Stomach (tissue), 4 donors: ENCODE data around the gene CDH18.

Experiments used
- EP300 ChIP-seq: sonication (generic); formaldehyde crosslinking; IDR thresholded peaks from one replicate; pipeline ENCODE4 v1.6.1; 2017; ENCODE audit warnings: antibody characterized with exemption
- POLR2A ChIP-seq, 4 donors: fragments of 450-650 bp; IDR thresholded peaks; one replicate each; pipeline ENCODE4 v1.6.1; 2016; ENCODE audit warnings: antibody characterized with exemption in 4 of 4, control low read depth in 2 of 4, mild to moderate bottlenecking in 1 of 4, moderate library complexity in 1 of 4
- POLR2AphosphoS5 ChIP-seq, 3 donors: sonication (generic); formaldehyde crosslinking; IDR thresholded peaks; one replicate each; pipeline ENCODE4 v1.6.1; 2016; ENCODE audit warnings: antibody characterized with exemption in 3 of 3
- TF ChIP-seq, protein P1 (sequence below), 7 experiments: fragments of 450-650 bp in 4 of 7; fragments of 200-600 bp in 3 of 7; sonication (generic) in 3 of 7; IDR thresholded peaks; one replicate each; pipeline ENCODE4 v1.5.1; 2016 to 2019; ENCODE audit warnings: antibody characterized with exemption in 7 of 7, control low read depth in 2 of 7, mild to moderate bottlenecking in 1 of 7

DNA sequence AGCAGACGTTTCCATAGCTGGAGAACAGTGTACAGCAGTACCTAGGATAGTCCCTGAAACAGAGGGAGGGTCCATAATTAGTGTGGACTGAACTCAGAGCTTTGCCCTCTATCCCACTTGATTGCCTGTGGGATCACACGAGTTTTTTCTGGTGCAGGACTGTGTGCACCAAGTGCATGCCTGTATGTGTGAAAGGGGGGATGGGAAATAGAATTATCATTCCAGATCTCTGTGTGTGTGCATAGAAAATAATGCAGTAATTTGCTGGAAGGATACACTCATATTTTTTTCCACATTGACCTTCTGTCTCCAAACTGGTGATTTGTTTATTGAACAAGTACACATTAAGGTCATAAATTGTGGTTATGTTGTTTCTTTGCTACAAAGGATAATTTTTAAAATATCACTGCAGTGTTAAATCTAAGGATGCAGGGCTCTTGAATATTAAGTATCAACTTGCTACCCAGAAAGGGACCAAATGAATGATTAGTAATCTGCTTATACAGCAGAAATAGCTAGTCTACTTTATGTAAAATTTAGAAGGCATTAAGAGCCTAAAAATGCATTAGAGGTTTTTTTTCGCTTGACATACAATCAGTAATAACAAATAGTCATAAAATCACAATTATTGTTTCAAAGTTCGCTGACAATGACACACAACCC lies 292.9 kb downstream of the CDH18 start:
- TF ChIP-seq, protein P1, sequence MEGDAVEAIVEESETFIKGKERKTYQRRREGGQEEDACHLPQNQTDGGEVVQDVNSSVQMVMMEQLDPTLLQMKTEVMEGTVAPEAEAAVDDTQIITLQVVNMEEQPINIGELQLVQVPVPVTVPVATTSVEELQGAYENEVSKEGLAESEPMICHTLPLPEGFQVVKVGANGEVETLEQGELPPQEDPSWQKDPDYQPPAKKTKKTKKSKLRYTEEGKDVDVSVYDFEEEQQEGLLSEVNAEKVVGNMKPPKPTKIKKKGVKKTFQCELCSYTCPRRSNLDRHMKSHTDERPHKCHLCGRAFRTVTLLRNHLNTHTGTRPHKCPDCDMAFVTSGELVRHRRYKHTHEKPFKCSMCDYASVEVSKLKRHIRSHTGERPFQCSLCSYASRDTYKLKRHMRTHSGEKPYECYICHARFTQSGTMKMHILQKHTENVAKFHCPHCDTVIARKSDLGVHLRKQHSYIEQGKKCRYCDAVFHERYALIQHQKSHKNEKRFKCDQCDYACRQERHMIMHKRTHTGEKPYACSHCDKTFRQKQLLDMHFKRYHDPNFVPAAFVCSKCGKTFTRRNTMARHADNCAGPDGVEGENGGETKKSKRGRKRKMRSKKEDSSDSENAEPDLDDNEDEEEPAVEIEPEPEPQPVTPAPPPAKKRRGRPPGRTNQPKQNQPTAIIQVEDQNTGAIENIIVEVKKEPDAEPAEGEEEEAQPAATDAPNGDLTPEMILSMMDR (IDR thresholded peaks at IDR 0.05) = no peak
- no peak for TF ChIP-seq POLR2A (IDR thresholded peaks at IDR 0.05)
- no peak for TF ChIP-seq POLR2AphosphoS5 (IDR thresholded peaks at IDR 0.05)
- no peak for TF ChIP-seq EP300
